NCI-H82 treated with DMSO at 0.1 percent for 48 hours (cell line): Measurements from ENCODE around the gene CPE.

ENCODE experiments used
- DNase-seq: peaks from one replicate; lab custom pipeline; 2025; ENCODE audit not compliant: unreplicated experiment; lab: John Stamatoyannopoulos, UW

Gene CPE

GRCh38 chr4:165505958-165506837 lies 127.4 kb downstream of the CPE start:
- no peak for DNase-seq

DNA sequence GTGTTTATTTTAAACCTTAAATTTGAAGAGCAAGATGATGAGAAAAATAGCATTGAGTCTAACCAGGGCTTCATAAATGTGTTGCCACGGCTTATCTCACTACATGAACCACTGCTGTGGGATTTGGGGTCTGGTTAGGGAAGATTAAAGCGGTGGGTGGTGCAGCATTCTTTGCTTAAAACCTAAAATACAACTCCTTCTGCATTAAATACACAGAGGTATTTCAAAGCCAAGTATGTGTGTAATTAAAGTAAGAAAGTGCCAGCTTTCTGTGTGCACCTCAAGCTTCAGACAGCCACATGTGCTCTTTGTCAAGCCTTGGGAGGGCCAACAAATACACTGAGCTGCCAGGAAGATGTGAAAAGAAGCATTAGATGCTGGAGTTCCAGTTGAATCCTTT lies 128.0 kb downstream of the CPE start:
- no peak for DNase-seq

GRCh38 chr4:165507381-165507780 lies 128.6 kb downstream of the CPE start:
- no peak for DNase-seq

DNA sequence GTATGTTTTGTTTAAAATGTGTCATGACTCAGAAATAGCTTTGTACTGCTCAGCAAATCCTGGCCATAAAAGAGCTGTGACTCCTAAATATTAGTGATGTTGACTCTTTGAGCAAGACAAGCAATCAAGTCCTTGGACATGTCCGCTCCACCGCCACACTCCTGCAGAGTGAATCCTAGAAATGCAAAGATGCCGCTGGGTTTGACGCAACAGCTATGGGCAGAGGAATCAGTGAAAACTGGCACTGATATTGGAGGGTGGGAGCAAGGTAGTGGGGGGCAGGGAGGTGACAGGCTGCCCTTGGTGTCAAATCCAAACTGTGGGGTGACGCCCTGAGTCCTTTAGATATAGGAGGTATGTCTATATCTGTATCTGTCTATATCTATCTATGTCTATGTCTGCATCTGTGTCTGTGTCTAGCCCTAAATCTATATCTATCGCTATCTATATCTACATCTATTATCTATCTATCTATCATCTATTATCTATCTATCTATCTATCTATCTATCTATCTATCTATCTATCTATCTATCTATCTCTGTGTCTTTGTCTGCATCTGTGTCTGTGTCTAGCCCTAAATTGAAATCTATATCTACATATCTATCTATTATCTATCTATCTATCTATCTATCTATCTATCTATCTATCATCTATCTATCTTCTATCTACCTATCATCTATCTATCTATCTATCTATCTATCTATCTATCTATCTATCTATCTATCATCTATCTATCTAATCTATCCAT lies 129.7 kb downstream of the CPE start:
- no peak for DNase-seq

DNA sequence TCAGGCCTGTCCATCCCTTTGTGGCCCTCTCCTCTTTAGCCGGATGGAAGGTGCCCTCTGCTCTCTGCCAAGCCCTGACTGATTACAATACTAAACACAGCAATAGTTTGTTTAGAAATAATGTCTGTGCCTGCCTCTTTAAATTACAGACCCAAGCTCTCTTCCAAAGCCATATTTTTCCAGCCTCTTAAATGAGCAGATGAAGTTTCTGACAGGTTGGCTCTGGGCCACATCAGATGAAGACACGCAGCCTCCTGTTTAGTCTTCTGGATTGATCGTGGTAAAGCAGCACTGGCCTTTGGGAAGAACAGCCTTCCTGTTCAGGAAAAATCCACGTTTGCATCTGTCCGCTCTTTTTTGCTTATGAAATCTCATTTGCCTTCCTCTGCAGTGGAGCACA lies 133.6 kb downstream of the CPE start:
- DNase-seq: no peak

DNA sequence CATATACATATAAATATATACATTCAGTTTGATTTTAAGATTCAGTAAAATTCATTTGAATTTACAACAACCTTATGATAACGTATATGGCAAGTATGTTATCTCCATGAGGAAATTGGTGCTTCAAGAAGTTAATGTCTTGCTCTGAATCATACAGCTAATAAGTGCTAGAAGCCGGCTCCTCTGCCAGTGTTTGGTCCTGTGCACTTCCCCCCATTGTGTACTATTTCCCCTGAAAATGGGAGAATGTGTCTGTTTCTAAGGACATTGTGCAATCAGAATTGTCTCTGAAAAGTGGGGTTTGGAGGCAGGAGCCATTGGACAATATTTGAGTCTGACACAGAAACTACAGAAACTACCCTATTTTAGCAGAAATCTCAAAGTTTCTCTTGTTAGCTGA lies 135.9 kb downstream of the CPE start:
- no peak for DNase-seq

DNA sequence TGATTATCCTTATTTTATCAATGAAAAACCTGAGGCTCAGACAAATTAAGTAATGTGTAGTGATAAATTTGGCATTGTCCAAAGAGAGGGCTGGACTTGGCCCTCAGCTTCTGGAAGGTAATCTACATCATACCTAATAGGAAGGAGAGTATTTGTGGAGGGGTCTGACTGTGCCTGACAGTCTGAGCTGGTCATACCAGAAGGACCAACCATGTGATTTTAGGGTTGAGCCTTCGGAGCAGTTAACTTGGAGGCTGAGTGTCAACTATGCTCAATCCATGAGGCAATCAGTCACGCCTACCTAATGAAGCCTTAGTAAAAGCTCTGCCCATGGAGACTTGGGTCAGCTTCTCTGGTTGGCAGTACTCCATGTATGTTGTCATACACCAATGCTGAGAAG lies 136.4 kb downstream of the CPE start:
- no peak for DNase-seq

DNA sequence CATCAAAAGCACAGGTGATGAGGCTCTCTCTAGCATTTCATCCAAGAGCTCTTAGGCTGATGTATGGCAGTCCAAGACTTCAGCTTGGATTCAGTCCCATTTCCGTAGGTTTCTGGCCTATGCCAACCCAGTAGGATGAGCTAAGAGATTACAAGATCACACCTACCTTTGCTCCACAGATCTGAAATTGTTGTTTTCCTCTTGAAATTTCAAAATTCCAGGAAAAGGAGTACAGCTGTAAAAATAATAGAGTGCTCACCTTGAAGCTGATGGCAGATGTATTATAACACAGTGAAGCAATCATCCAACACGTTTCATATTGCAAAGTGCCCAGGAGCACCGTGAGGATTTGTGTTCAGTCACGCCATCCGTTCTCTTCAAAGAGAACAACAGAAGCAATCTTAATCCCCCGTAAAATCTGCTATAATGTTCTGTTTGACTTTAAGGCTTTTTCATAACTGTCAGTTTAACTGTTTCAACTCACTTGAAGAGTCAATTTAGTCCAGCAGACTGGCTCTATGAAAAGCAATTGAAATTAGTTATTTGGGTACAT lies 137.5 kb downstream of the CPE start:
- DNase-seq: no peak

- no peak for DNase-seq
Measured at GRCh38 chr4:165517216-165517615, 138.4 kb downstream of the CPE start.

GRCh38 chr4:165518024-165518616 lies 139.3 kb downstream of the CPE start:
- no peak for DNase-seq

- DNase-seq: no peak
Measured at GRCh38 chr4:165518686-165519085, 139.9 kb downstream of the CPE start.

GRCh38 chr4:165519591-165519990 lies 140.8 kb downstream of the CPE start:
- no peak for DNase-seq

- no peak for DNase-seq
Measured at GRCh38 chr4:165520086-165520485, 141.3 kb downstream of the CPE start.

GRCh38 chr4:165522050-165522449 lies 143.2 kb downstream of the CPE start:
- DNase-seq: no peak

- DNase-seq: no peak
Measured at GRCh38 chr4:165524532-165525190, 145.9 kb downstream of the CPE start.

- DNase-seq: no peak
Measured at GRCh38 chr4:165532976-165533375, 154.2 kb downstream of the CPE start.

- peak; percentile 29 for DNase-seq
Measured at GRCh38 chr4:165537028-165537648, 158.3 kb downstream of the CPE start.

- no peak for DNase-seq
Measured at GRCh38 chr4:165539801-165540200, 161.0 kb downstream of the CPE start.

- DNase-seq: no peak
Measured at GRCh38 chr4:165540206-165540830, 161.5 kb downstream of the CPE start.

DNA sequence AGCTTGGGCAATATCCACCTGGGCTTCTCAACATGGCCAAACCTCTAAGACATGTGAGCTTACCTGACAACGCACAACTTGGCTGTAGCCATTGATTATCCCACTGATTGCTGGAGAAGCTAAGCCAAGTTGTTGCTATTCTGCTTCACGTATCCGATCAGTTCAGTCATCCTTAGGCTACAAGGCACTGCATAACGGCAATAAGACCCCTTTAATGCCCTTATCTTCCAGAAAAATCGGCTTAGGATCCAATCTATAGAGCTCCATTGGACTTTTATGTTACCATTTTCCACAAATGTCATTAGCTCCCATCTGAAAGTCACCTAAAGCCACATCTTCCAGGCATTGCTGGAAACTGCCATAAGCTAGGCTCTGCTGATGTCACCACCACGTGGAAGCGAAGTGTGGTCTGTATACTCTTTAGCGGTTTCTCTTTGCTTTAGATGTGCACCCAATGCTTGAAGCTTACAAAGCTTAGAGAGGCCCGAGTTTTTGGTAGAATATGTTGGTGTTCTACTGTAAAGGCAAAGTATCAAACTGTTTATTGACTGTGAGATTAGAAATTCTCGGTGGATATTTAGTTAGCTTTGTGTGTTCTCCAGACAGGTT lies 163.1 kb downstream of the CPE start:
- no peak for DNase-seq
